RWPE2 (cell line): ENCODE data around the gene LIME1.

ENCODE experiments used
- ATAC-seq: fragments of 200-7000 bp; cut with Tn5 transposase; 3 replicates; pipeline ENCODE4 v1.9.1; 2021; ENCODE audit warnings: low read depth
- DNase-seq: peaks from one replicate; pipeline ENCODE4 v3.0.0-alpha.2; 2020; ENCODE audit warnings: low spot score
- H3K27ac ChIP-seq: fragments of 450-650 bp; 2 replicates; pipeline ENCODE4 v1.5.1; 2017; ENCODE audit warnings: mild to moderate bottlenecking; ENCODE audit not compliant: poor library complexity, severe bottlenecking
- H3K27me3 ChIP-seq: fragments of 250-450 bp; sonication (Bioruptor Pico); 2 replicates; pipeline ENCODE4 v1.5.1; 2021; ENCODE audit warnings: mild to moderate bottlenecking, moderate library complexity; ENCODE audit not compliant: insufficient read depth, poor library complexity, severe bottlenecking
- H3K36me3 ChIP-seq: fragments of 250-450 bp; sonication (Bioruptor Pico); 2 replicates; pipeline ENCODE4 v1.5.1; 2020; ENCODE audit warnings: low read depth, mild to moderate bottlenecking, moderate library complexity
- H3K4me1 ChIP-seq: fragments of 250-450 bp; sonication (Bioruptor Pico); 2 replicates; pipeline ENCODE4 v1.5.1; 2021; ENCODE audit warnings: mild to moderate bottlenecking, moderate library complexity; ENCODE audit not compliant: insufficient read depth, poor library complexity, severe bottlenecking
- H3K4me3 ChIP-seq: fragments of 250-450 bp; sonication (Bioruptor Pico); 2 replicates; pipeline ENCODE4 v1.5.1; 2021; ENCODE audit warnings: mild to moderate bottlenecking, moderate library complexity; ENCODE audit not compliant: severe bottlenecking
- H3K9me3 ChIP-seq: fragments of 250-450 bp; sonication (Bioruptor Pico); 2 replicates; pipeline ENCODE4 v1.5.1; 2021; ENCODE audit warnings: mild to moderate bottlenecking, moderate library complexity; ENCODE audit not compliant: severe bottlenecking
- TF ChIP-seq, protein P1 (sequence below): fragments of 450-650 bp; IDR thresholded peaks from one replicate; pipeline ENCODE4 v1.5.1; 2017; ENCODE audit warnings: mild to moderate bottlenecking, moderate library complexity; ENCODE audit not compliant: poor library complexity, severe bottlenecking

The LIME1 gene

DNA sequence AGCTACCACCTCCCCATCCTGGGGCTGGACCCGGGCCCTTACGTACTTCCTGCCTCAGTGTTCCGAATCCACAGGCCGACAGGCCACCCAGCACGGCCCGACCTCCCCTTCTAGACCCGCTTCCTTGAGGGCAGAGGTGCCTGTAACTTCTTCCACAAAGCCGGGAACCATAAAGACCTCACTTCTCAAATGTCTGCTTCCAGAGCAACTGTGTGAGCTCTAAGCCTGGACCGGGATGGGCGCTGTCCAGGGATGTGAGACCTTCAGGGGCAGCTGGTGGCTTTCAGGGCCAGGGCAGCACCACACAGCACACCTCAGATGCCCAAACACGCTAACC is 12.4 kb downstream of the LIME1 start:
- H3K36me3 ChIP-seq, result peaks cover 4% of the 10 kb centered on the region
- H3K4me3 ChIP-seq, result no peak overlapping the region
- no peak for DNase-seq
- H3K9me3 ChIP-seq, result no peaks in the 10 kb centered on the region
- no peak overlapping the region for H3K27ac ChIP-seq
- H3K4me1 ChIP-seq, result no peaks in the 10 kb centered on the region
- ATAC-seq, result no peak
- no peaks in the 10 kb centered on the region for H3K27me3 ChIP-seq
- TF ChIP-seq, protein P1, sequence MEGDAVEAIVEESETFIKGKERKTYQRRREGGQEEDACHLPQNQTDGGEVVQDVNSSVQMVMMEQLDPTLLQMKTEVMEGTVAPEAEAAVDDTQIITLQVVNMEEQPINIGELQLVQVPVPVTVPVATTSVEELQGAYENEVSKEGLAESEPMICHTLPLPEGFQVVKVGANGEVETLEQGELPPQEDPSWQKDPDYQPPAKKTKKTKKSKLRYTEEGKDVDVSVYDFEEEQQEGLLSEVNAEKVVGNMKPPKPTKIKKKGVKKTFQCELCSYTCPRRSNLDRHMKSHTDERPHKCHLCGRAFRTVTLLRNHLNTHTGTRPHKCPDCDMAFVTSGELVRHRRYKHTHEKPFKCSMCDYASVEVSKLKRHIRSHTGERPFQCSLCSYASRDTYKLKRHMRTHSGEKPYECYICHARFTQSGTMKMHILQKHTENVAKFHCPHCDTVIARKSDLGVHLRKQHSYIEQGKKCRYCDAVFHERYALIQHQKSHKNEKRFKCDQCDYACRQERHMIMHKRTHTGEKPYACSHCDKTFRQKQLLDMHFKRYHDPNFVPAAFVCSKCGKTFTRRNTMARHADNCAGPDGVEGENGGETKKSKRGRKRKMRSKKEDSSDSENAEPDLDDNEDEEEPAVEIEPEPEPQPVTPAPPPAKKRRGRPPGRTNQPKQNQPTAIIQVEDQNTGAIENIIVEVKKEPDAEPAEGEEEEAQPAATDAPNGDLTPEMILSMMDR, result no peak

DNA sequence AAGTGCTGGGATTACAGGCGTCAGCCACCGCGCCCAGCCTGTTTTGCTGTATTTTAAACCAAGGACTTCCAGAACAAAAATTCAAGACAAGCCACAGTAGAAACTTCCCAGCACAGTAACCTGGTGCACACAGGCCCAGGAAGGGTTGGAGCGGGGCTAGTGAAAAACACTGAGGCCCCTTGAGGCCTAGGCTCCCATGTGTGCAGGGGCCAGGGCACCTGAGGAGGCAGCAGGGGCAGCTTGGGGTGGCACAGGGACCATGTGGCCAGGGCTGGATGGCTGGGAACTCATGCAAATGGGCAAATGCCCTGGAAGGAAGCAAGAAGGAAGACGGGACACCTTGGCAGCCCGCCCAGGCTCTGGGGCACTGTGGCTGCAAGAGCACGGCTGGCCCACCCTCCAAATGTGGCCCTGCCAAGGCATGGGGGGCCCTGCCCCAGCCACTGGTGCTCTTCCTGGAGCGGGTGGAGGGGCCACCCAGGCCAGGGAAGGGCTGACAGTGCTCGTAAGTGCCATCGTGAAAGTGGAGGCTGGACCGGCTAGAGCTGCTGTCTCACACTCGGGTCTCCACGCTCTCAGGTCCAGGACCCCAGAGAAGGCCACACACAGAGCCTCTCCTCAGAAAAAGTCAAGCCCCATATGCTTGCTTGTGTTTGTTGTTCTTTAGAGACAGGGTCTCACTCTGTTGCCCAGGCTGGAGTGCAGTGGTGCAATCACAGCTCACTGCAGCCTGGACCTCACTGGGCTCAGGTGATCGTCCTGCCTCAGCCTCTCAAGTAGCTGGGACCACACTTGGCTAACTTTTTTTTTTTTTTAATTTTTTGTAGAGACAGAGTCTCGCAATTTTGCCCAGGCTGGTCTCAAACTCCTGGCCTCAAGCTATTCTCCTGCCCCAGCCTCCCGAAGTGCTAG is 13.4 kb downstream of the LIME1 start:
- ATAC-seq (no peak), DNase-seq (peak; percentile 85)
- Histone ChIP-seq H3K27me3 (no peaks in the 10 kb centered on the region), H3K9me3 (no peaks in the 10 kb centered on the region), H3K27ac (no peak overlapping the region), H3K36me3 (no peaks in the 10 kb centered on the region), H3K4me1 (no peaks in the 10 kb centered on the region), H3K4me3 (no peak overlapping the region)
- TF ChIP-seq, protein P1, result no peak

DNA sequence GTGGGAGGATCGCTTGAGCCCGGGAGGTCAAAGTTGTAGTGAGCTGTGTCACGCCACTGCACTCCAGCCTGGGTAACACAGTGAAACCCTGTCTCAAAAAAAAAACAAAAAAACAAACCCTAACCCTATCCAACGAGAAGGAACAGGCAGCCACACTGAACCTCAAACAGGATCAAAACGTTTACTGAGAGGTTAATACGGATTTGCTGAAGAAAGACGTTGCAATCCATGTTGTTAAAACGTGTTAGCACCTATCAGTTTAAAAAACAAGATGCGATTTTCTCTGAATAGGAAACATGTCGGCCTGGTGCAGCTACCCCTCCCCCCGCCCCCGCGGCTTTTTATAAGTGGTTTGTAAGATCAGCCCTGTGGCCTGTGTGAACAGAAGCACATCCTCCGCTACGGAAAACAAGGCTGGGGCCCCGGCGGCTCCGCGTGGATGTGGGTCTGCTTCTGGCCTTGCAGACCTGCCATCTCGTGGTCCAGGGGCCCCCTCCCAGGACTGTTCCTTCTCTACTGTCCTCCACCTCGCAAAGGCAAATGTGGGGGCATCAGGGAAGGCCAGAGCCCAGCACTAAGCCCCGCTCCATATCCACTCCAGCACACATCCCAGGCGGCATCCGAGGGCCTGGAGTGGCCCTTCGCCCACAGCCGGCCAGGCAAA is 14.5 kb downstream of the LIME1 start:
- H3K36me3 ChIP-seq, result no peaks in the 10 kb centered on the region
- peaks cover 4% of the 10 kb centered on the region for H3K27me3 ChIP-seq
- TF ChIP-seq, protein P1, result no peak
- ATAC-seq (no peak), DNase-seq (peak; percentile 79)
- H3K4me1 ChIP-seq, result no peaks in the 10 kb centered on the region
- H3K4me3 ChIP-seq, result no peak overlapping the region
- H3K9me3 ChIP-seq, result no peaks in the 10 kb centered on the region
- H3K27ac ChIP-seq, result no peak overlapping the region

DNA sequence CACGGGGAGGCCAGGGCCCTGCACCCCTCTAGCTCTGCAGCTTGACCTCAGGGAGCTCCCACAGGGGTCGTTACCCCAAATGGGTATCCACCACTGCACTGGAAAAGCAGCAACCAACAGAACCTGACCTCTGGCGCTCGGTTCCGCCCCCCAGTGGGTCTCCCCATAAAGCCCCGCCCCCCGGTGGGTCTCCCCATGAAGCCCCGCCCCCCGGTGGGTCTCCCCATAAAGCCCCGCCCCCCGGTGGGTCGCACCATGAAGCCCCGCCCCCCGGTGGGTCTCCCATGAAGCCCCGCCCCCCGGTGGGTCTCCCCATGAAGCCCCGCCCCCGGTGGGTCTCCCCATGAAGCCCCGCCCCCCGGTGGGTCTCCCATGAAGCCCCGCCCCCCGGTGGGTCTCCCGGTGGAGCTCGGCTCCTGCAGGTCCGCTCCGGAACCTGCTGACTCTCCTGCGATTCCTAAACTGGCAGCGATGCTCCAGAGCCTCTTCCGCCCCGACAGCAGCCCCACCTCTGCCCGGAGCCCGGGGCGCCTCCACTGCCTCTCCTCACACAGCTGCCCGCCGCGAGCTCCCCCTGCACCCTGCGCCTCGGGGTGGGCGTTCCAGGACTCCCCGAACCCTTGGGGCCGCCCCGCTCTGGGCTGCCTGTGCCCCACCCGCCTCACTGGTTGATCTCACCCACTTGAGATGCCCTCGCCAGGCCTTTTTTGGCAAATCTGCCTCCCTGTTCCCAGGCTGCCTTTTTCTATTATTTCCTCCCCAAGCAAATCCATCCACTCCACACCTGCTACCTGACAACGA is 15.2 kb downstream of the LIME1 start:
- no peak overlapping the region for H3K4me3 ChIP-seq
- DNase-seq (peak; percentile 84), ATAC-seq (peak; percentile 7; the same call in 2 of the 3 replicates)
- no peak overlapping the region for H3K27ac ChIP-seq
- no peaks in the 10 kb centered on the region for H3K4me1 ChIP-seq
- peaks cover 5% of the 10 kb centered on the region for H3K27me3 ChIP-seq
- H3K36me3 ChIP-seq, result no peaks in the 10 kb centered on the region
- TF ChIP-seq, protein P1, result no peak
- H3K9me3 ChIP-seq, result no peaks in the 10 kb centered on the region
